Ovary (tissue), 9 donors: Measurements from ENCODE around the gene SECISBP2L. TPM values are rescaled to one million over a fixed set of nuclear protein-coding genes. Genes with fewer than 3 reads are reported as not detected.

Source experiments
- DNase-seq, 5 donors: peaks; one replicate each; pipeline ENCODE4 v3.0.0-alpha.2; 2019 to 2020
- H3K27ac ChIP-seq, 2 donors: fragments of 200-600 bp; one replicate each; pipeline versions ENCODE4 v1.5.1 to v1.8.0; 2019 to 2022
- H3K27me3 ChIP-seq: fragments of 200-600 bp; one replicate; pipeline ENCODE4 v1.8.0; 2022
- H3K36me3 ChIP-seq: fragments of 200-600 bp; sonication (generic); one replicate; pipeline ENCODE4 v1.5.1; 2019
- H3K4me1 ChIP-seq: one replicate; pipeline ENCODE4 v1.8.1; 2013; ENCODE audit warnings: mild to moderate bottlenecking, moderate library complexity; ENCODE audit not compliant: insufficient read depth
- H3K4me3 ChIP-seq: fragments of 200-600 bp; sonication (generic); one replicate; pipeline ENCODE4 v1.5.1; 2017
- H3K9me3 ChIP-seq, 2 donors: fragments of 200-600 bp in 1 of 2; sonication (generic) in 1 of 2; one replicate each; pipeline versions ENCODE4 v1.5.1 to v1.8.1; 2013 to 2019; ENCODE audit warnings: mild to moderate bottlenecking in 1 of 2, moderate library complexity in 1 of 2
- CTCF ChIP-seq, 3 donors: fragments of 450-650 bp in 2 of 3; fragments of 200-600 bp in 1 of 3; IDR thresholded peaks; one replicate each; pipeline versions ENCODE4 v1.5.1 to v1.8.0; 2016 to 2022; ENCODE audit warnings: antibody characterized with exemption in 3 of 3, mild to moderate bottlenecking in 1 of 3
- EP300 ChIP-seq: sonication (generic); formaldehyde crosslinking; IDR thresholded peaks from one replicate; pipeline ENCODE4 v1.6.1; 2017; ENCODE audit warnings: antibody characterized with exemption
- POLR2A ChIP-seq: fragments of 450-650 bp; IDR thresholded peaks from one replicate; pipeline ENCODE4 v1.6.1; 2017; ENCODE audit warnings: antibody characterized with exemption, mild to moderate bottlenecking, moderate library complexity
- WGBS, 3 donors: extraction: QIAGEN DNeasy Blood & Tissue Kit in 1 of 3; methylation state at CpG; one replicate each; pipeline versions ENCODE4 v1.1.5 to v1.1.7; 2013 to 2017; 5-methylcytosine and 5-hydroxymethylcytosine counted together
- intact Hi-C, 4 donors: fragments of 100-400 bp; cut with DNase I; formaldehyde crosslinking; loops; one replicate each; pipeline versions ENCODE4 v1.11.0 to v1.15.1; 2022 to 2023
- polyA plus RNA-seq, 2 donors: library from polyadenylated mRNA; stranded (reverse); fragments of 200-250 nt in 1 of 2; fragments of 350-450 nt in 1 of 2; fragmentation: Illumina TruSeq in 1 of 2; extraction: RNeasy Lipid Tissue Mini Kit (QIAGEN cat#74804) in 1 of 2; gene quantifications; one replicate each; pipeline ENCODE4 v1.2.3, GENCODE V29; 2013 to 2014
- total RNA-seq, 7 donors: library from RNA; depleted of rRNA in 2 of 7; stranded (reverse); fragments of >200 nt in 2 of 7; fragmentation: NEBNext Ultra II Directional in 3 of 7; extraction: Animal tissue kit (Norgen Biotek cat#: 25700) in 3 of 7; gene quantifications; one replicate each; pipeline versions ENCODE4 v1.1.0 to v1.2.4, GENCODE V29; 2016 to 2023
- donor health status: DM: no; HTN: no; CAD: no; lungs with moderate emphysema.
- donor health status: DM: no; HTN: no; CAD: no.
- donor health status: Bipolar disorder and iron deficiency.
- donor health status: DM: yes; HTN: yes; CAD: no.
- donor health status: DM: no; HTN: no; CAD: no.
- donor health status: DM: yes; HTN: yes; CAD: no.

Gene SECISBP2L
- total and polyA plus RNA-seq, 9 donors = 13.1 to 47.0 (median 37.9) TPM

DNA sequence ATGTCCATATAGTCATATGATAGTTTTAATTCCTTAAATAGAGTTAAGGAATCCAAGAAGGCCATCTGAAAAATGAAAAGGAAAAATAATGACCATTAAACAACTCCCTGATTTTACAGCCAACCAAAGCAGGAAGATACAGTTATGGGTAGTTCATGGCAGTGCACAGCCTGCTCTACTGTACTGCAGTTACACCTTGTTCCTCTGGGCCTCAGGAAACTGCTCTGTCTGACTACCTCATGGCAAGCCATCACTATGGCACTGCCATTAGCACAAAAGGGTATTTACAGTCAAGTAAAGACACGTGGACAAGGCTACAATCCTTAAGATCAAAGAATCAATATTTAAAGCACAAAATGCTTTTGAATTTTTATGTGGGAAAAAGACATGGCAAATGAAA, 19.5 kb downstream of the SECISBP2L start:
- Histone ChIP-seq H3K4me1 (no peaks in the 10 kb centered on the region), H3K4me3 (no peak overlapping the region), H3K9me3 (no peaks in the 10 kb centered on the region), H3K36me3 (no peaks in the 10 kb centered on the region), H3K27me3 (no peaks in the 10 kb centered on the region), H3K27ac (no peak overlapping the region)
- no peak for TF ChIP-seq POLR2A
- TF ChIP-seq CTCF (IDR thresholded peaks at IDR 0.05) = no peak
- TF ChIP-seq EP300 = no peak
- intact Hi-C loops = no loop called here
- WGBS, 3 donors = 82 to 84% (median 83%) methylated on average over 1 of the region's 1 CpG
- no peak for DNase-seq

DNA sequence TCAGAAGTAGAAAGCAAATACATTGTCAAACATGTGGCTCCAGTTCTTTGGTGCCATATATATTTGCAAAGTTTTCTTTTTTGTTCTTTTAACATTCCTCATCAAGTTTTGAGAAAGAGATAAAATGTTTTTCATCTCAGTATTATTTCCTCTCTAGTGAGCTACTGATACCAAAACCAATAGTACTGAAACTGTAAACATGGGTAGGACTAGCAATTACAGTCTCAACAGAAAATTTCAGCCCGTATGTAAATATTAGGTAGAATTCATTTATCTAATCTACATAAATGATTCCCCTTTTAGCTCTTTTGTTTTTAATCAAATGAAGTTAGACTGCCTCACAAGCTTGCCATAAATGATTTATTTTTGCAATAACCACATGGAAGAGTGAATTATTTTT, 21.4 kb downstream of the SECISBP2L start:
- intact Hi-C loops = no loop called here

DNA sequence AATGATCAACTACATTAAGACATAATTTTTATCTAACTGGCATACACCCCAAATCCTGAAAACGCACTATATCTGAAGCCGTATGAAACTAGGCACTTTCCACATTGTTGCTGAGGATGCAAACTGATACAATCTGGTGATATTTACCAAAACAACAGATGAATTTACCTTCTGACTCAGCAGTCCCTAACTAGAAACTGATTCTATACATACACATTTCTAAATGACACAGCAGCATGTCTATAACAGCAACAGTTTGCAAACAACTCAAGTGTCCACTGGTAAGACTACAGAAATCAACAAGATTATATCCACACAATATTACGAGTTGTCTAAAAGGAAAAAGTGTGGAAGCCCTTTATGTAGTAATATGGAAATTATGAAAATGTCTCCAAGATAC, 22.9 kb downstream of the SECISBP2L start:
- DNase-seq = no peak
- TF ChIP-seq EP300 = no peak
- TF ChIP-seq POLR2A = no peak
- TF ChIP-seq CTCF (IDR thresholded peaks at IDR 0.05) = no peak
- no peak overlapping the region for H3K4me3 ChIP-seq
- H3K36me3 ChIP-seq = no peaks in the 10 kb centered on the region
- H3K27ac ChIP-seq = no peak overlapping the region
- intact Hi-C loops = no loop called here
- no peaks in the 10 kb centered on the region for H3K27me3 ChIP-seq
- no peaks in the 10 kb centered on the region for H3K9me3 ChIP-seq
- no peaks in the 10 kb centered on the region for H3K4me1 ChIP-seq
- 60 to 75% (median 71%) methylated on average over 3 of the region's 3 CpGs for WGBS, 3 donors

More for the DNA sequence above, 21.4 kb downstream of the SECISBP2L start:
- Histone ChIP-seq H3K27ac (no peak overlapping the region), H3K4me3 (no peak overlapping the region), H3K27me3 (no peaks in the 10 kb centered on the region), H3K9me3 (no peaks in the 10 kb centered on the region), H3K36me3 (no peaks in the 10 kb centered on the region), H3K4me1 (no peaks in the 10 kb centered on the region)
- WGBS, 3 donors = 67 to 86% (median 67%) methylated on average over 1 of the region's 1 CpG
- no peak for DNase-seq
- no peak for TF ChIP-seq POLR2A
- no peak for TF ChIP-seq EP300

GRCh38 chr15:49015896-49016295, 30.4 kb downstream of the SECISBP2L start:
- no peaks in the 10 kb centered on the region for H3K27me3 ChIP-seq
- WGBS, 3 donors = 45 to 56% (median 50%) methylated on average over 2 of the region's 2 CpGs
- intact Hi-C loops = no loop called here
- H3K36me3 ChIP-seq = no peaks in the 10 kb centered on the region
- H3K9me3 ChIP-seq = no peaks in the 10 kb centered on the region
- no peak overlapping the region for H3K4me3 ChIP-seq
- H3K4me1 ChIP-seq = no peaks in the 10 kb centered on the region
- no peak for DNase-seq
- H3K27ac ChIP-seq = no peak overlapping the region
- TF ChIP-seq EP300 (no peak), CTCF (IDR thresholded peaks at IDR 0.05) (no peak), POLR2A (no peak)

GRCh38 chr15:48999314-48999713, 46.9 kb downstream of the SECISBP2L start:
- Histone ChIP-seq H3K27ac (no peak overlapping the region), H3K36me3 (no peaks in the 10 kb centered on the region), H3K27me3 (no peaks in the 10 kb centered on the region), H3K4me3 (no peak overlapping the region), H3K9me3 (no peaks in the 10 kb centered on the region), H3K4me1 (no peaks in the 10 kb centered on the region)
- intact Hi-C loops = no loop called here
- no peak for DNase-seq
- WGBS, 3 donors = 89 to 93% (median 89%) methylated on average over 2 of the region's 2 CpGs
- no peak for TF ChIP-seq POLR2A
- no peak for TF ChIP-seq EP300
- TF ChIP-seq CTCF (IDR thresholded peaks at IDR 0.05) = no peak
